Stimulated activated CD8-positive, alpha-beta memory T cell treated with anti-CD3 and anti-CD28 coated beads, Interleukin-7, amount 100 ng/mL, for 1 hour (primary cell): ENCODE results near the gene MED13.

ENCODE experiments used
- DNase-seq, 2 donors: peaks; one replicate each; pipeline ENCODE4 v3.0.0-alpha.2; 2020; ENCODE audit warnings: low read depth in 2 of 2

MED13 gene, protein sequence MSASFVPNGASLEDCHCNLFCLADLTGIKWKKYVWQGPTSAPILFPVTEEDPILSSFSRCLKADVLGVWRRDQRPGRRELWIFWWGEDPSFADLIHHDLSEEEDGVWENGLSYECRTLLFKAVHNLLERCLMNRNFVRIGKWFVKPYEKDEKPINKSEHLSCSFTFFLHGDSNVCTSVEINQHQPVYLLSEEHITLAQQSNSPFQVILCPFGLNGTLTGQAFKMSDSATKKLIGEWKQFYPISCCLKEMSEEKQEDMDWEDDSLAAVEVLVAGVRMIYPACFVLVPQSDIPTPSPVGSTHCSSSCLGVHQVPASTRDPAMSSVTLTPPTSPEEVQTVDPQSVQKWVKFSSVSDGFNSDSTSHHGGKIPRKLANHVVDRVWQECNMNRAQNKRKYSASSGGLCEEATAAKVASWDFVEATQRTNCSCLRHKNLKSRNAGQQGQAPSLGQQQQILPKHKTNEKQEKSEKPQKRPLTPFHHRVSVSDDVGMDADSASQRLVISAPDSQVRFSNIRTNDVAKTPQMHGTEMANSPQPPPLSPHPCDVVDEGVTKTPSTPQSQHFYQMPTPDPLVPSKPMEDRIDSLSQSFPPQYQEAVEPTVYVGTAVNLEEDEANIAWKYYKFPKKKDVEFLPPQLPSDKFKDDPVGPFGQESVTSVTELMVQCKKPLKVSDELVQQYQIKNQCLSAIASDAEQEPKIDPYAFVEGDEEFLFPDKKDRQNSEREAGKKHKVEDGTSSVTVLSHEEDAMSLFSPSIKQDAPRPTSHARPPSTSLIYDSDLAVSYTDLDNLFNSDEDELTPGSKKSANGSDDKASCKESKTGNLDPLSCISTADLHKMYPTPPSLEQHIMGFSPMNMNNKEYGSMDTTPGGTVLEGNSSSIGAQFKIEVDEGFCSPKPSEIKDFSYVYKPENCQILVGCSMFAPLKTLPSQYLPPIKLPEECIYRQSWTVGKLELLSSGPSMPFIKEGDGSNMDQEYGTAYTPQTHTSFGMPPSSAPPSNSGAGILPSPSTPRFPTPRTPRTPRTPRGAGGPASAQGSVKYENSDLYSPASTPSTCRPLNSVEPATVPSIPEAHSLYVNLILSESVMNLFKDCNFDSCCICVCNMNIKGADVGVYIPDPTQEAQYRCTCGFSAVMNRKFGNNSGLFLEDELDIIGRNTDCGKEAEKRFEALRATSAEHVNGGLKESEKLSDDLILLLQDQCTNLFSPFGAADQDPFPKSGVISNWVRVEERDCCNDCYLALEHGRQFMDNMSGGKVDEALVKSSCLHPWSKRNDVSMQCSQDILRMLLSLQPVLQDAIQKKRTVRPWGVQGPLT (N-terminal part only)

DNA sequence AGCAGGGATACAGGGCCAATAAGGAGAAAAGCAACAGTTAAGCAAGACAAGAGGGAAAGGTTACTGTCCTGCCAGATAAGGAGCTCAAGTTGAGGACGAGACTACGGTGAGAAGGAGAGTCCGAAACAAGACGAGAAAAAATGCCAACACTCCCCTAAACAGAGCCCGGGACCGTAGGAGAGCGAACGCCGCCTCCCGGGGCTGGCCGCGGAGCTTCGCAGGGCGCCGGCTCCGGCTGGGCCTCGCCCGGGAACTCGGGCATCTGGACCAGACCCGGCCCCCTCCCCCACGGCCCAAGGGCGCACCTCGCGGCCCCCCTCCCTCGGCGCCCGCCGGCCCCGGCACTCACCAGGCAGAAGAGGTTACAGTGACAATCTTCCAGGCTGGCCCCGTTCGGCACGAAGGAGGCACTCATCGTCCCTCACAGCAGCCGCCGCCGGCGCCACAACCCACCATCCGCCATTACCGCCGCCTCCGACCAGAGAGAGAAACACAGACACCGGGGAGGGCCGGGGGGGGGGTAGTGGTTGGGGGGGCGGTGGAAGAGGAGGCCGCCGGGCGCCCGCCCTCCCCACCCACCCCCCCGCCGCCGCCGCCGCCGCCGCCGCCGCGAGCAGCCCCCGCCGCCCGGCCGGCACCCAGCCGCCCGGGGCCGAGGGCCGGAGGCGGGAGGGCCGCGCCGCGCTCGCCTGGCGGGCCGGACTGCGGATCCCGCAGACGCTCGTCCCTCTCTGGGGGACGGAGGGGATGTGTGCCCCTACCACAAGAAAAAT is at the start of gene MED13:
MED13 (minus strand) TSS at position 488 of the 773 bp plus-strand sequence; CDS start at position 415, 73 bp downstream.
- DNase-seq: peak; percentile 29 to 30

GRCh38 chr17:62112229-62112628 is 47.2 kb upstream of the MED13 start:
- no peak for DNase-seq

GRCh38 chr17:62111562-62112171 is 46.6 kb upstream of the MED13 start:
- no peak for DNase-seq

- no peak for DNase-seq
Measured at GRCh38 chr17:62110923-62111484, 45.9 kb upstream of the MED13 start.

GRCh38 chr17:62109924-62110323 is 44.8 kb upstream of the MED13 start:
- no peak for DNase-seq

DNA sequence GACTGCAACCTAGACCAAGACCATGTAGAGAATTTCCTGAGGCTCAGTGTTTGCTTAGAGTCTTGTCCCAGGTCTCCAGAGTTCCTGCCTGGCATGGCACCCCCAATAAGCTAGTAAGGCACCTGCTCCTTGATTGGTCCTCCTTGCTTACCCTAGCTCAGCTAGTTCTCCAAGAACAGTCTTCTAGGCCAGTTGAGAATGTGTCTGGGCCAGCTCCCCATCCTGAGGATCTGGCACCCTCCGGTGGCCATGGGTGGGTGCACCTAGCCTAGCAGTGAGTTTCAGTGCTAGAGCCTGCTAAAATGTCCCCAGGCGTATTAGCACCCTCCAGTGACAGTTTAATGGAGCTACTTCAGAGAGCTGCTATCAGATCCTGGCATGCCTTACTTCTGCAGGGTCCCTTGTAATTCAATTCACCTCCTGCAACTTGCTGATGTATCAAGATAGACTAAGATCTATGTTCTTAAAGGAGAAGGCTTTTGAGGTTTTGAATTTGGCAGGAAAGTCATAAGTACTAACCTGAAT is 44.4 kb upstream of the MED13 start:
- DNase-seq: peak in 1 of 2 donors; percentile 1

GRCh38 chr17:62105861-62106260 is 40.8 kb upstream of the MED13 start:
- DNase-seq: no peak

DNA sequence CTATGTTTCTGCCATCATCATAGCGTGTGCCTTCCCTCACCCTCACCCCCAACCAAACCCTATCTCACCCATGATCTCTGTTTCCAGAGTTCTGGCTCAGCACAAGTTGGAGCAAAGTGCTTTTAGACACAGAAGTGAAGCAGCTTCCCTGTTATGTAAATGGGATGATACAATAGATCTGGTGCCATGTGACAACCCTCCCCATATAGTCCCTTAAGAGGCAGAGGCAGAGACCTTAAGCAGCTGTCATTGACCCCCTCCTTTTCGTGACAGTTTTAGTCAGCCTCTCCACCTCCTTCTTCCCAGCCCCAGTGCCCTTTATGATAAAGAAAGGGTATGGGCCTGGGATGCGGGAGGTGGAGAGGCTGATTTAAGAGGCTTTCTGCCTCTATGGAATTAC is 40.3 kb upstream of the MED13 start:
- DNase-seq: no peak

- DNase-seq: no peak
Measured at GRCh38 chr17:62101515-62101914, 36.4 kb upstream of the MED13 start.

DNA sequence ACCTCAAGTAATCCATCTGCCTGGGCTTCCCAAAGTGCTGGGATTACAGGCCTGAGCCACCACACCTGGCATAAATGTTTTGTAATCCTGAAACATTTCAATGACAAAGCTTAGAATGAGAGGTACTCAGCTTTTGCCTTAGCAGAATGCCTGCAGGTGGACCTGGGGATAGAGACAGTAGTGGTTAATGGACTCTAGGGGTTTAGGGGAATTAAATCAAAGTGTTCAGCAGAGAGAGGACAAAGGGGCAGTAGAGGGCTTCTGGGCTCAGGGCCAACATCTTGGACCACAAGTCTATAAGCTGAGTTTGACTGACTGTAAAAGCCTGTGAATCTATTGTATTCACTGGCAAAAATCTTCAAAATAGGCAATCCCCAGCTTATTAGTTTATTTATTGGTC is 36.0 kb upstream of the MED13 start:
- DNase-seq: no peak

- DNase-seq: no peak
Measured at GRCh38 chr17:62100055-62100454, 35.0 kb upstream of the MED13 start.

- no peak for DNase-seq
Measured at GRCh38 chr17:62099532-62099931, 34.5 kb upstream of the MED13 start.

DNA sequence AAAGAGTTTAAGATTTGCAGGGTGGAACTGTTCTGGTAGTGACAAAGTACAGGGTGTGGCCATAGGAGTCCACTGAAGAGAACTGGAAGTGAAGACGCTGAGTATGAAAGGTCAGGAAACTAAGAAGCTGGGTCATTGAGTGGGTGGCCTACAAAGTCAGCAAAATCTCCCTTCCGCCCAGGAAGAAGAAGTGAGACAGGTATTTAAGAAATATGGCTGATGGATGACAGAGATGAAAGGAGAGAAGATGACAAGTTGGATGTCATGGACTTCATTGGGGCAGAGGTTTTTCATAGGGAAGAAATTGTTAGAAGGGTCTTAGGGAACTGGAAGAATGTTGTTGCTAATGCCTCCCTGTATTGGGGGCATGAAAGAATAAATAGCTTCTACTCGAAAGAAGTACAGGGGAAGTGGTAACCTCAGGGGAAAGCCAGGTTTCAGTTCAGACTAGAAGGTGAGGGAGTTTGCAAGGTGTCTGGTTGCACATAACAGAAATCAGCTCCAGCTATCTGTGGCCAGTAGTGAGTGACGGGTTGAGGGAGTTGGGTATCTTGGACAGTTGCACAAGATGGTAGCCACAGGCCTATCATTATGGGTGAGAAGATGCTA is 33.6 kb upstream of the MED13 start:
- DNase-seq: no peak

DNA sequence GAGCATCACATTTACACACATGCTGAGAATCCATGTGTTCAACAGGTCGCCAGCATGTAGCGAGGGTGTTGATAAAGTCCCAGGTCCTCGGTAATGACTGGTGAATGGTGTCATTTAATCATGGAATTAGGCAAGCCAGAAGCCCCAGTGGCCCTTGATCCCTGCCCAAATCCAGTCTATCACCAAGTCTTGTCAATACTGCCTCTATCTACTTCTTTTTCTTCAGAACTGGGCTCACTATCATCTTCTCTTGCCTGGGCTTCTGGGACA is 31.3 kb upstream of the MED13 start:
- DNase-seq: no peak

- DNase-seq: no peak
Measured at GRCh38 chr17:62094175-62094574, 29.1 kb upstream of the MED13 start.

DNA sequence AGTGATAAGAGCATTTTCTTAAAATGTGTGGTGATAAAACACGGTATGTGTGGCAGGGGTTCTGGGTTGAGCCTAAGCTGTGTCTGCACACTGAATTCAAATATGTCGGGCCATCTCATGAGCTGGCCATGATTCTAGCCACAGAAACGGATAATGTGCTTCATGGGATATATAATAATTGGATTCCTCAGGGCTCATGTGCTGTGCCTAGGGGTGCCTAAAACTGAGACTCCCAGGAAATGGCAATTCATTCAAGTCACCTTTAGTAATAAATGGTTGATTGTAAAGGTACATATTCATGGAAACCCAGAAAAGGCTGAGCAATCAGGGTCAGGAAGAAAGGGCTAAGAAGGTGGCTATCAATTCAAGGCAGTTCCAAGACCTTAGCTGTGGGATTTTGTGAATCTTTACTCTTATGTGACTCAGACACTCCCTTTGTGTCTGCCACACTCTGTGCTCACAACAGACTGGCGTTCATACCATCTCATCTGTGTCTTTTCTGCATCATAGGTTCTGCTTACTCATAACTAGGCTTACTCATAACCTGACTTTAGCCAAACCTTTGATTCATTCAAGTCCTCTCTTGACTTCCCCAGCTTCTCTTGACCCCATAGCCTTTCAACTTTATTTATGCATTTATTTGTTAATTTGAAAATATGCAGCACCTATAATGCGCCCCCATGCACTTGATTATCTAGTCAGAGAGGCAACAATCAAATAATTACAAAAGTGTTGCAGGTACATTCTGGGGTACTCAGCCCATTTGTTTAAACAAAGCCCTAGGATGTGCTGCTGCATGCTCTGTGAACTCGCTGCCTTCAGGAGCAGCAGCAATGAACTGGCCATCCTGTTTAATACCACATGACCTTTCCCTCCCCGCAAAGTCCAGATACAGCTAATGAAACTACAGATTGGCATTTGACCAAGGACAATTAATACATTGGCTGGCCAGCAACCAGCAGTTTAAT is 28.4 kb upstream of the MED13 start:
- no peak for DNase-seq

DNA sequence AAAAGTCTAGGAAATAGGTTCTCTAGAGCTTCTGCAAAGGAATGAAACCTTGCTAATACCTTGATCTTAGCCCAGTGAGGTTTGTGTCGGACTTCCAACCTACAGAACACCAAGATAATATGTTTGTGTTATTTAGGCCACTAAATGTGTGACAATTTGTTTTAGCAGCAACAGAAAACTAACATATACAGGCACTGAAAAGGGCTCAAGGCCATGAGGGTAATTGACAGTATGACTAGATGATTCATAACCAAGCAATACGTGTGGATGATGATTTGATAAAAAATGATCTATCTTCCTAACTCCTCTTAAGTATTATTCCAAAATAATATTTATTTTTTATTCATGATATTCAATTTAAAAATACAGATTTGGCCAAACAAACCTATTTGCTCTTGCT is 27.7 kb upstream of the MED13 start:
- no peak for DNase-seq

DNA sequence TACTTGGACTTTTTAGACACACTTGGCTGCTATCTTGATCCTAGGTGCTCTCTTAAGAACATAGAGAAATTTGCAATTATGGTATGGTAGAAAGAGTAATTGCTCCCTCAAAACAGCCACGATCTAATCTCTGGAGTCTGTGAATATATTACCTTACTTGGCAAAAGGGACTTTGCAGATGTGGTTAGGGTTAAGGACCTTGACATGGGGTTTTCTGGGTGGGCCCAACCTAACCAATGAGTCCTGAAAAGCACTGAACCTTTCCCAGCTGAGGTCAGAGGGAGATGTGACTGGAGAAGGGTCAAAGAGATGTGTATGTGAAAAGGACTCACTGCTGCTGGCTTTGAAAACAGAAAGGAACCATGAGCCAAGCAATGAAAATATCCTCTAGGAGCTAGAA is 26.7 kb upstream of the MED13 start:
- no peak for DNase-seq

DNA sequence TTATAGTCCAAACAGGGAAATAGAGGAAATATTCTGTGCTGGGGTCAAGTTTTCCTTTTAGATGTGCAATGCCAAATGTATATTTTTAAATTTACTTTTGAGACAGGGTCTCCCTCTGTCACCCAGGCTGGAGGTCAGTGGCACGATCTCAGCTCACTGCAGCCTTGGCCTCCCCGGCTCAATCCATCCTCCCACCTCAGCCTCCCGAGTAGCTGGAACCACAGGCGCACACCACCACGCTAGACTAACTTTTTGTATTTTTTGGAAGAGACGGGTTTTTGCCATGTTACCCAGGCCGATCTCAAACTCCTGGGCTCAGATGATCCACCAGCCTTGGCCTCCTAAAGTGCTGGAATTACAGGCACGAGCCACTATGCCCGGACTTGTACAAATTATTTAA is 25.8 kb upstream of the MED13 start:
- DNase-seq: no peak
